Mesendoderm (in vitro differentiated cells): ENCODE data around the gene MAPKBP1.

Source experiments
- DNase-seq: peaks from one replicate; pipeline ENCODE4 v3.0.0; 2013
- H2AK5ac ChIP-seq: 2 replicates; pipeline ENCODE4 v1.6.1; 2013; ENCODE audit warnings: low read length, inconsistent platforms
- H2BK120ac ChIP-seq: 2 replicates; pipeline ENCODE4 v1.6.1; 2013; ENCODE audit warnings: low read depth, mild to moderate bottlenecking, low read length, moderate library complexity, mixed read lengths
- H2BK15ac ChIP-seq: replicated peaks from 2 replicates; pipeline ENCODE4 v1.6.1; 2013; ENCODE audit warnings: low read depth, mild to moderate bottlenecking, moderate library complexity
- H2BK5ac ChIP-seq: 2 replicates; pipeline ENCODE4 v1.6.1; 2013; ENCODE audit warnings: low read length, inconsistent platforms
- H3K18ac ChIP-seq: 2 replicates; pipeline ENCODE4 v1.6.1; 2013; ENCODE audit warnings: mild to moderate bottlenecking, low read length, mixed read lengths
- H3K23ac ChIP-seq: one replicate; pipeline ENCODE4 v1.6.1; 2013; ENCODE audit warnings: low read length
- H3K27ac ChIP-seq: 2 replicates; pipeline ENCODE4 v1.5.1; 2013; ENCODE audit warnings: low read depth, mild to moderate bottlenecking, inconsistent platforms, low read length, moderate library complexity
- H3K27me3 ChIP-seq: 2 replicates; pipeline ENCODE4 v1.6.1; 2013; ENCODE audit warnings: low read length, control low read depth, mild to moderate bottlenecking, inconsistent platforms; ENCODE audit not compliant: insufficient read depth, poor library complexity
- H3K36me3 ChIP-seq: 2 replicates; pipeline ENCODE4 v1.6.1; 2013; ENCODE audit warnings: low read length, inconsistent platforms; ENCODE audit not compliant: control insufficient read depth, insufficient read depth
- H3K4ac ChIP-seq: one replicate; pipeline ENCODE4 v1.6.1; 2013; ENCODE audit warnings: low read depth, mild to moderate bottlenecking, low read length, moderate library complexity
- H3K4me1 ChIP-seq: 2 replicates; pipeline ENCODE4 v1.6.1; 2013; ENCODE audit warnings: low read depth, low read length, inconsistent platforms; ENCODE audit not compliant: control insufficient read depth
- H3K4me2 ChIP-seq: 2 replicates; pipeline ENCODE4 v1.6.1; 2013; ENCODE audit warnings: low read length
- H3K4me3 ChIP-seq: 2 replicates; pipeline ENCODE4 v1.5.1; 2013; ENCODE audit warnings: mild to moderate bottlenecking, low read length
- H3K56ac ChIP-seq: one replicate; pipeline ENCODE4 v1.6.1; 2013; ENCODE audit warnings: low read length
- H3K79me1 ChIP-seq: 2 replicates; pipeline ENCODE4 v1.6.1; 2013; ENCODE audit warnings: low read length, inconsistent platforms
- H3K79me2 ChIP-seq: 2 replicates; pipeline ENCODE4 v1.6.1; 2013; ENCODE audit warnings: mild to moderate bottlenecking, low read length; ENCODE audit not compliant: control insufficient read depth, insufficient read depth
- H3K9ac ChIP-seq: 2 replicates; pipeline ENCODE4 v1.6.1; 2013; ENCODE audit warnings: low read length, inconsistent platforms
- H4K5ac ChIP-seq: one replicate; pipeline ENCODE4 v1.6.1; 2013; ENCODE audit warnings: low read length
- H4K8ac ChIP-seq: one replicate; pipeline ENCODE4 v1.6.1; 2013; ENCODE audit warnings: low read depth, mild to moderate bottlenecking, control low read depth, low read length, moderate library complexity
- WGBS: extraction: QIAGEN DNeasy Blood & Tissue Kit; methylation state at CpG from one replicate; pipeline ENCODE4 v1.1.7; 2013; ENCODE audit warnings: low lambda C conversion rate, missing lambda C conversion rate; ENCODE audit not compliant: insufficient coverage; ENCODE audit errors: extremely low coverage; 5-methylcytosine and 5-hydroxymethylcytosine counted together

The MAPKBP1 gene

DNA sequence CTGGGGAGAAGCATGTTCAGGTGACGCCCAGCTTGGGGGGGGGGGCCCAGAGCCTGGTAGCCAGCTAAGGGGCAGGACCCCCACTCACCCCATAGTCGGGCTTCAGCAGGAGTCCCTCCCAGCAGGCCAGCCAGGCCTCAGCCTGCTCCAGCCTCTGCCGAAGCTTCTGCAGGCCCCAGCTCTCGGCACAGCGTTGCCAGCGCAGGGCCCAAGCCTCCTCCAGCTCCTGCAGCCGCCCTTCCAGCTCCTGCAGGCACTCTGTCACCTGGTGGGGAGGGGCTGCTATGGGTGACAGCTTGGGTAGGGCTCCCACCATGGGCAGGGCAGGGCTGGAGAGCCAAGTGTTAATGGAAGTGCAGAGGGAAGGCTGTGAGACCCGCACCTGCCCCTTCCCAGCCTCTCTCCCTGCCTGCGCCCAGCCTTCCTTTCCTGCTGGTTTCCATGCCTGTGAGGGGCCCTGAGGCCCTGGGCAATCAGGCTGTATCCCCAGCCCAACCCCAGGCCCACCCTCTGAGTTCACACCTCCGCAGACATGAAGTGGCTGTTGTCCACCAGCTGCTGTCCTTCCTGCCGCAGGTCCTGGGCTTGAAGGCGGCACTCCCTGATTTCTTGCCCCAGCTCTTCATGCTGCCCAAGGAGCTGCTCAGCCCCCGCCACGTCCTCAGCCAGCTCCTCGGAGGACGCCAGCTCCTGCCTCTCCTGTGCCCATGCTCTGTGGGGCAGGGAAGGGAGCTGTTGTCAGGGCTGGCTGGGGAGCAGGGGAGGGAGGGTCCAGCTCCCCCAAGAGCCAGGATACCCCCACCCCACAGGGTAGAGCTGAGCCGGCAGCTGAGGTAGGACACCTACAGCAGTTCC lies 78.7 kb downstream of the MAPKBP1 start:
- Histone ChIP-seq H3K79me1 (no peaks in the 10 kb centered on the region), H3K27ac (no peak overlapping the region), H3K4me1 (no peaks in the 10 kb centered on the region), H2AK5ac (no peak overlapping the region), H3K4me3 (no peak overlapping the region), H3K18ac (no peak overlapping the region), H2BK120ac (no peak overlapping the region), H4K5ac (no peak overlapping the region), H3K4ac (no peak overlapping the region), H3K9ac (no peak overlapping the region), H3K56ac (no peak overlapping the region), H3K36me3 (no peaks in the 10 kb centered on the region), H3K4me2 (no peak overlapping the region), H3K79me2 (no peaks in the 10 kb centered on the region), H4K8ac (no peak overlapping the region), H2BK15ac (no peak overlapping the region), H3K27me3 (no peaks in the 10 kb centered on the region), H3K23ac (no peak overlapping the region), H2BK5ac (no peak overlapping the region)
- no CpG with 5 or more reads among the region's 17 CpGs for WGBS
- DNase-seq: peak; percentile 22

DNA sequence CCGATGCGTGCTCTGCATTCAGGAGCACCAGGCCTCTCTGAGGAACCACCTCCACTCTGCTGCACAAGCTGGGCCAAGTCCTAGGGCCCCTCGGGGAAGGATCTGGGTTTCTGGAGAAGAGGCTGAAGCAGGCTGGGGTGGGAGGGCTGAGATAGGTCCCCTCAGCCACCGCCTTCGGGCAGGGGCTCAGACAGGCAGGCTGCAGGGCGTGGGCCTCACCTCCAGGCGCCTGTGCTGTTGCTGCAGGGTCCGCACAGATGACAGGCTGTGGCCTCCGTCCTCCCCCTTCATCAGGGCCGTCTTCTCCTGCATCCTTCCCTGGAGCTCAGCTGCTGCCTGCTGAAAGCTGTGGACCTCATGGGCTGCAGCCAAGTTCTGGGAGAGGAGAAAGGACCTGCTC lies 79.5 kb downstream of the MAPKBP1 start:
- Histone ChIP-seq H3K4me3 (no peak overlapping the region), H2BK120ac (no peak overlapping the region), H3K4me2 (no peak overlapping the region), H4K5ac (no peak overlapping the region), H3K9ac (no peak overlapping the region), H3K56ac (no peak overlapping the region), H3K27ac (no peak overlapping the region), H2BK5ac (no peak overlapping the region), H3K23ac (no peak overlapping the region), H3K4me1 (no peaks in the 10 kb centered on the region), H3K36me3 (no peaks in the 10 kb centered on the region), H3K79me1 (no peaks in the 10 kb centered on the region), H3K27me3 (no peaks in the 10 kb centered on the region), H2BK15ac (no peak overlapping the region), H2AK5ac (no peak overlapping the region), H3K18ac (no peak overlapping the region), H3K4ac (no peak overlapping the region), H4K8ac (no peak overlapping the region), H3K79me2 (no peaks in the 10 kb centered on the region)
- DNase-seq: no peak
- no CpG with 5 or more reads among the region's 10 CpGs for WGBS

DNA sequence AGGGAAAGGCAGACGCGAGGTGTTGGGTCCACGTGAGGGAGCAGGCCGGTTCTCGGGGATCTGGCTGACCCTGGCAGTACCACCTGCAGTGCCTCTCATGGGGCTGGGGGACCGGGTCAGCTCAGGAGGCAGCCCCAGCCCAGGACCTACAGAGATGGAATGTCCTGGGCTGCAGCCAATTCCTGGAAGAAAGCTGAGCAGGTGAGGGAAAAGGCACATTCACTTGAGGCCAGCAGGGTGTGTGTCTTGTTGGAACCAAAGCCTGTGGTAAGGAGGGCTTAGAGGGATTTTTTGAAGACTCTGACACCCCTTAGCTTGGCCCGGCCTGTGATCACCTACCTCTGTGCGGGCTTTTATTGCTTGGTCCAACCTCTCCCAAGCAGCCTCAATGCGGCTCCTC lies 80.2 kb downstream of the MAPKBP1 start:
- Histone ChIP-seq H3K27me3 (no peaks in the 10 kb centered on the region), H2AK5ac (no peak overlapping the region), H3K4me2 (no peak overlapping the region), H2BK5ac (no peak overlapping the region), H3K79me2 (no peaks in the 10 kb centered on the region), H3K36me3 (no peaks in the 10 kb centered on the region), H3K27ac (no peak overlapping the region), H3K79me1 (no peaks in the 10 kb centered on the region), H2BK15ac (no peak overlapping the region), H3K9ac (no peak overlapping the region), H3K23ac (no peak overlapping the region), H3K4ac (no peak overlapping the region), H3K4me1 (no peaks in the 10 kb centered on the region), H3K18ac (no peak overlapping the region), H3K4me3 (no peak overlapping the region), H4K8ac (no peak overlapping the region), H4K5ac (no peak overlapping the region), H3K56ac (no peak overlapping the region), H2BK120ac (no peak overlapping the region)
- DNase-seq: no peak
- WGBS: no CpG with 5 or more reads among the region's 9 CpGs

DNA sequence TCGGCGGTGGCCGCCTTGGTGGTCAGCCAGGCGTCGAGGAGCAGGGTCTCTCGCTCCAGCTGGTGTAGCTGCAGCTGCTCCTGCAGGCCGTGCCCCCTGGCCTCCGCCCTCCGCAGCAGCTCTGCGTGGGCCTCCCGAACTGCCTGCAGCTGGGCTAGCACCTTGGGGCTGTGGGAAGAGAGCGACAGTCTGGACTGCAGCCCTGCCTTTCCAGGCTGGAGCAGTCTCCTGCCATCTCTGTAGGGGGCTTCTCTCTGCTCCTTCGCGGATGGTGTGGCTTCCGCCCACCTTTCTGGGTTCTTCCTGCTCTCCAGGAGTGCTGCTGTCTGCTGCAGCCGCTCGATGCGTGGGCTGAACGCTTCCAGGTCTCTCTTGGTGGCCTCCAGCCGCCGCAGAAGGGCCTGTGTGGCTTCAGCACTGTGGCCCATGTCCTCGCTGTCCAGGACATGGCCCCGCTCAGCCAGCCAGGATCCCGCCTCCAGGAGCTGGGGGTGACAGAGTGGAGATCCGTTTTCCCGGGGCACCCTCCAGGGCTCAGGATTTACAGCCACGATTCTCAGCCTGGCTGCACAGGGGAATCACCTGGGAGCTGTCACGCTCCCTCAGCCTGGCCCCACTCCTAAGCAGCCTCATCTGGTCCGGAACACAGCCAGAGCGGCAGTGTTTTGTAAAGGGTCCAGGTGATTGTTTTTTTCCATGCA lies 81.1 kb downstream of the MAPKBP1 start:
- Histone ChIP-seq H3K4ac (no peak overlapping the region), H3K56ac (no peak overlapping the region), H2BK120ac (no peak overlapping the region), H3K79me1 (no peaks in the 10 kb centered on the region), H2BK15ac (no peak overlapping the region), H2BK5ac (no peak overlapping the region), H3K23ac (no peak overlapping the region), H3K36me3 (no peaks in the 10 kb centered on the region), H2AK5ac (no peak overlapping the region), H3K4me2 (no peak overlapping the region), H4K5ac (no peak overlapping the region), H3K4me1 (no peaks in the 10 kb centered on the region), H3K79me2 (no peaks in the 10 kb centered on the region), H3K18ac (no peak overlapping the region), H3K9ac (no peak overlapping the region), H3K27ac (no peak overlapping the region), H4K8ac (no peak overlapping the region), H3K27me3 (no peaks in the 10 kb centered on the region), H3K4me3 (no peak overlapping the region)
- DNase-seq: no peak
- WGBS: no CpG with 5 or more reads among the region's 30 CpGs

- H2BK120ac ChIP-seq: no peak overlapping the region
- no peak overlapping the region for H3K4ac ChIP-seq
- H3K9ac ChIP-seq: no peak overlapping the region
- no peak overlapping the region for H3K18ac ChIP-seq
- H4K5ac ChIP-seq: no peak overlapping the region
- H3K23ac ChIP-seq: no peak overlapping the region
- H3K4me2 ChIP-seq: no peak overlapping the region
- H3K79me1 ChIP-seq: no peaks in the 10 kb centered on the region
- no CpG with 5 or more reads among the region's 17 CpGs for WGBS
- H3K36me3 ChIP-seq: no peaks in the 10 kb centered on the region
- no peak for DNase-seq
- no peak overlapping the region for H2BK15ac ChIP-seq
- H2BK5ac ChIP-seq: no peak overlapping the region
- no peaks in the 10 kb centered on the region for H3K27me3 ChIP-seq
- no peaks in the 10 kb centered on the region for H3K4me1 ChIP-seq
- no peak overlapping the region for H3K56ac ChIP-seq
- no peak overlapping the region for H2AK5ac ChIP-seq
- H3K79me2 ChIP-seq: no peaks in the 10 kb centered on the region
- no peak overlapping the region for H3K27ac ChIP-seq
- H4K8ac ChIP-seq: no peak overlapping the region
- H3K4me3 ChIP-seq: no peak overlapping the region
Measured at GRCh38 chr15:41856262-41856661, 82.0 kb downstream of the MAPKBP1 start.
